Mesenchymal stem cell (in vitro differentiated cells and primary cell): ENCODE results near the gene SMIM41.

Experiments used
- DNase-seq: peaks from one replicate; pipeline ENCODE4 v3.0.0-alpha.2; 2013
- H2AFZ ChIP-seq: one replicate; pipeline ENCODE4 v1.6.1; 2013; ENCODE audit warnings: low read depth, mild to moderate bottlenecking, control low read depth, inconsistent platforms, low read length, moderate library complexity
- H2AK5ac ChIP-seq: 2 replicates; pipeline ENCODE4 v1.6.1; 2013; ENCODE audit warnings: low read length, moderate library complexity, mild to moderate bottlenecking, inconsistent platforms; ENCODE audit not compliant: severe bottlenecking
- H2BK120ac ChIP-seq: one replicate; pipeline ENCODE4 v1.6.1; 2013; ENCODE audit warnings: low read depth, mild to moderate bottlenecking, inconsistent platforms, low read length, moderate library complexity
- H2BK12ac ChIP-seq, 2 experiments: one replicate each; pipeline ENCODE4 v1.6.1; 2013; ENCODE audit warnings: inconsistent platforms in 2 of 2, low read length in 2 of 2, mild to moderate bottlenecking in 2 of 2, moderate library complexity in 2 of 2, control low read depth in 1 of 2
- H2BK15ac ChIP-seq: one replicate; pipeline ENCODE4 v1.6.1; 2013; ENCODE audit warnings: mild to moderate bottlenecking, low read depth, inconsistent platforms; ENCODE audit not compliant: poor library complexity, severe bottlenecking
- H2BK5ac ChIP-seq: 2 replicates; pipeline ENCODE4 v1.6.1; 2013; ENCODE audit warnings: low read depth, mild to moderate bottlenecking, low read length, control low read depth, inconsistent platforms; ENCODE audit not compliant: poor library complexity, severe bottlenecking
- H3K14ac ChIP-seq, 2 experiments: one replicate each; pipeline ENCODE4 v1.6.1; 2013; ENCODE audit warnings: inconsistent platforms in 2 of 2, low read length in 2 of 2, control low read depth in 1 of 2, mild to moderate bottlenecking in 1 of 2, moderate library complexity in 1 of 2
- H3K18ac ChIP-seq, 2 experiments: one replicate each; pipeline ENCODE4 v1.6.1; 2013; ENCODE audit warnings: inconsistent platforms in 2 of 2, low read length in 2 of 2, control low read depth in 1 of 2, low read depth in 1 of 2, mild to moderate bottlenecking in 1 of 2
- H3K23ac ChIP-seq, 2 experiments: one replicate each; pipeline ENCODE4 v1.6.1; 2013; ENCODE audit warnings: inconsistent platforms in 2 of 2, low read length in 2 of 2, mild to moderate bottlenecking in 2 of 2, moderate library complexity in 2 of 2, control low read depth in 1 of 2
- H3K27ac ChIP-seq: 2 replicates; pipeline ENCODE4 v1.5.1; 2013; ENCODE audit warnings: mild to moderate bottlenecking, moderate library complexity, low read length, control low read depth, inconsistent platforms; ENCODE audit not compliant: poor library complexity, severe bottlenecking
- H3K27me3 ChIP-seq, 2 experiments: 2 replicates each; pipeline versions ENCODE4 v1.6.1 to v1.7.0; 2013; ENCODE audit warnings: low read length in 2 of 2, mild to moderate bottlenecking in 2 of 2, moderate library complexity in 2 of 2, control low read depth in 1 of 2, inconsistent platforms in 1 of 2; ENCODE audit not compliant: control insufficient read depth in 1 of 2, insufficient read depth in 1 of 2
- H3K36me3 ChIP-seq, 2 experiments: 2 replicates each; pipeline versions ENCODE4 v1.6.1 to v1.7.0; 2013; ENCODE audit warnings: low read length in 2 of 2, control low read depth in 1 of 2, inconsistent platforms in 1 of 2, low read depth in 1 of 2, mild to moderate bottlenecking in 1 of 2; ENCODE audit not compliant: insufficient read depth in 2 of 2, control insufficient read depth in 1 of 2
- H3K4ac ChIP-seq, 2 experiments: one replicate each; pipeline ENCODE4 v1.6.1; 2013; ENCODE audit warnings: inconsistent platforms in 2 of 2, low read length in 2 of 2, mild to moderate bottlenecking in 2 of 2, moderate library complexity in 2 of 2, control low read depth in 1 of 2, low read depth in 1 of 2
- H3K4me1 ChIP-seq: 2 replicates; pipeline ENCODE4 v1.6.1; 2013; ENCODE audit warnings: low read depth, low read length, control low read depth; ENCODE audit not compliant: control insufficient read depth, insufficient read depth
- H3K4me2 ChIP-seq: 2 replicates; pipeline ENCODE4 v1.6.1; 2013; ENCODE audit warnings: low read length, mild to moderate bottlenecking, inconsistent platforms; ENCODE audit not compliant: poor library complexity, severe bottlenecking
- H3K4me3 ChIP-seq, 2 experiments: 2 replicates each; pipeline versions ENCODE4 v1.5.1 to v1.7.0; 2013; ENCODE audit warnings: low read length in 2 of 2, mild to moderate bottlenecking in 2 of 2, control low read depth in 1 of 2, low read depth in 1 of 2; ENCODE audit not compliant: insufficient read depth in 1 of 2
- H3K79me1 ChIP-seq: replicated peaks from 2 replicates; pipeline ENCODE4 v1.6.1; 2013; ENCODE audit warnings: mild to moderate bottlenecking, control low read depth, low read length, inconsistent platforms; ENCODE audit not compliant: poor library complexity, severe bottlenecking
- H3K9ac ChIP-seq: 2 replicates; pipeline ENCODE4 v1.7.0; 2013; ENCODE audit warnings: mild to moderate bottlenecking, low read length, moderate library complexity
- H3K9me3 ChIP-seq: 2 replicates; pipeline ENCODE4 v1.7.0; 2013; ENCODE audit warnings: mild to moderate bottlenecking, low read length; ENCODE audit not compliant: control insufficient read depth
- H4K8ac ChIP-seq: one replicate; pipeline ENCODE4 v1.6.1; 2013; ENCODE audit warnings: inconsistent platforms, mild to moderate bottlenecking, low read length, moderate library complexity
- H4K91ac ChIP-seq: one replicate; pipeline ENCODE4 v1.6.1; 2013; ENCODE audit warnings: mild to moderate bottlenecking, low read length, inconsistent platforms
- WGBS: methylation state at CpG from one replicate; pipeline ENCODE4 v1.1.7; 2013; ENCODE audit warnings: mixed read lengths; 5-methylcytosine and 5-hydroxymethylcytosine counted together

SMIM41 gene

GRCh38 chr12:52145228-52146088 lies 66.0 kb downstream of the SMIM41 start:
- Histone ChIP-seq H3K9ac (peak overlapping the region; percentile 15), H3K4me2 (no peak overlapping the region), H2BK15ac (peak overlapping the region; percentile 73), H3K4ac (peak overlapping the region; percentile 47 to 75), H4K8ac (peak overlapping the region; percentile 86), H3K4me1 (peaks cover 48% of the 10 kb centered on the region), H4K91ac (peak overlapping the region; percentile 85), H2AFZ (peak overlapping the region; percentile 75), H3K14ac (peak overlapping the region in 1 of 2 experiments; percentile 73), H2AK5ac (peak overlapping the region; percentile 37), H2BK120ac (peak overlapping the region; percentile 24), H2BK5ac (no peak overlapping the region), H3K27ac (no peak overlapping the region), H3K4me3 (no peak overlapping the region), H3K36me3 (no peaks in the 10 kb centered on the region), H3K18ac (peak overlapping the region; percentile 48 to 90), H2BK12ac (peak overlapping the region; percentile 31 to 79), H3K79me1 (no peaks in the 10 kb centered on the region), H3K23ac (no peak overlapping the region), H3K27me3 (no peaks in the 10 kb centered on the region), H3K9me3 (no peaks in the 10 kb centered on the region)
- 82% methylated on average over 18 of the region's 18 CpGs for WGBS
- DNase-seq = no peak

- Histone ChIP-seq H3K4me3 (peak overlapping the region in 1 of 2 experiments; percentile 49), H2BK15ac (peak overlapping the region; percentile 57), H3K14ac (no peak overlapping the region), H3K27ac (no peak overlapping the region), H2AFZ (no peak overlapping the region), H3K4ac (peak overlapping the region; percentile 75 to 94), H3K36me3 (no peaks in the 10 kb centered on the region), H3K9ac (peak overlapping the region; percentile 87), H2BK120ac (peak overlapping the region; percentile 66), H3K9me3 (no peaks in the 10 kb centered on the region), H2BK5ac (no peak overlapping the region), H3K4me2 (no peak overlapping the region), H4K8ac (peak overlapping the region; percentile 52), H3K79me1 (no peaks in the 10 kb centered on the region), H3K18ac (peak overlapping the region; percentile 60 to 90), H2BK12ac (peak overlapping the region; percentile 6 to 25), H2AK5ac (peak overlapping the region; percentile 37), H3K27me3 (no peaks in the 10 kb centered on the region), H3K4me1 (peaks cover 48% of the 10 kb centered on the region), H4K91ac (peak overlapping the region; percentile 88), H3K23ac (no peak overlapping the region)
- DNase-seq = no peak
- WGBS = 92% methylated on average over 8 of the region's 8 CpGs
Measured at GRCh38 chr12:52146089-52146821, 66.8 kb downstream of the SMIM41 start.

- Histone ChIP-seq H3K79me1 (no peaks in the 10 kb centered on the region), H3K4me2 (no peak overlapping the region), H3K27ac (peak overlapping the region; percentile 53), H3K9me3 (no peaks in the 10 kb centered on the region), H3K4me3 (peak overlapping the region in 1 of 2 experiments; percentile 49), H2BK15ac (peak overlapping the region; percentile 57), H2BK120ac (peak overlapping the region; percentile 66), H3K4me1 (peaks cover 54% of the 10 kb centered on the region), H4K91ac (peak overlapping the region; percentile 88), H3K23ac (no peak overlapping the region), H3K36me3 (no peaks in the 10 kb centered on the region), H3K4ac (peak overlapping the region; percentile 61 to 94), H3K9ac (peak overlapping the region; percentile 87), H2AK5ac (peak overlapping the region; percentile 10), H4K8ac (peak overlapping the region; percentile 3), H2BK5ac (peak overlapping the region; percentile 9), H2BK12ac (peak overlapping the region; percentile 6 to 25), H3K14ac (peak overlapping the region in 1 of 2 experiments; percentile 29), H3K18ac (peak overlapping the region; percentile 60 to 90), H3K27me3 (no peaks in the 10 kb centered on the region), H2AFZ (no peak overlapping the region)
- DNase-seq = no peak
- 61% methylated on average over 11 of the region's 11 CpGs for WGBS
Measured at GRCh38 chr12:52146822-52147366, 67.4 kb downstream of the SMIM41 start.
